Lower leg skin (tissue), 4 donors: ENCODE data around the gene RIOK1. TPM values are rescaled to one million over a fixed set of nuclear protein-coding genes. Genes with fewer than 3 reads are reported as not detected.
A peak's percentile ranks its signal among the peaks of the same experiment; 100 is the strongest.

ENCODE experiments used
- DNase-seq, 2 donors: peaks; one replicate each; pipeline ENCODE4 v3.0.0-alpha.2; 2019; ENCODE audit warnings: low spot score in 2 of 2
- H3K4me3 ChIP-seq: fragments of 200-600 bp; sonication (generic); 2 replicates; pipeline ENCODE4 v1.5.1; 2017; ENCODE audit warnings: mild to moderate bottlenecking, low read depth; ENCODE audit not compliant: poor library complexity, severe bottlenecking
- CTCF ChIP-seq, 3 donors: fragments of 450-650 bp; IDR thresholded peaks; one replicate each; pipeline ENCODE4 v1.5.1; 2016; ENCODE audit warnings: antibody characterized with exemption in 3 of 3, mild to moderate bottlenecking in 3 of 3, moderate library complexity in 2 of 3
- POLR2A ChIP-seq, 2 donors: fragments of 450-650 bp; IDR thresholded peaks; one replicate each; pipeline ENCODE4 v1.6.1; 2016 to 2017; ENCODE audit warnings: antibody characterized with exemption in 2 of 2, mild to moderate bottlenecking in 1 of 2, moderate library complexity in 1 of 2
- WGBS, 2 donors: methylation state at CpG; one replicate each; pipeline ENCODE4 v1.1.5; 2018; 5-methylcytosine and 5-hydroxymethylcytosine counted together
- intact Hi-C: fragments of 100-400 bp; cut with DNase I; formaldehyde crosslinking; loops from one replicate; pipeline ENCODE4 v1.15.0; 2023; ENCODE audit warnings: low total_unique reads
- total RNA-seq, 4 donors: library from RNA; depleted of rRNA; stranded (reverse); fragments of >200 nt; gene quantifications; one replicate each; pipeline ENCODE4 v1.1.0, GENCODE V29; 2016

RIOK1 gene
- total RNA-seq, 4 donors from 2014 or later: 13.1 to 17.5 (median 14.6) TPM

GRCh38 chr6:7432391-7433120 is 42.9 kb downstream of the RIOK1 start:
- peak in 1 of 2 donors; percentile 76 for DNase-seq
- intact Hi-C loops: no loop called here
- WGBS, 2 donors: 71 to 72% methylated on average over 16 of the region's 16 CpGs
- no peak overlapping the region for H3K4me3 ChIP-seq
- TF ChIP-seq CTCF (IDR thresholded peaks at IDR 0.05): no peak
- no peak for TF ChIP-seq POLR2A (IDR thresholded peaks at IDR 0.05)

GRCh38 chr6:7433121-7433617 is 43.6 kb downstream of the RIOK1 start:
- DNase-seq: no peak
- H3K4me3 ChIP-seq: no peak overlapping the region
- intact Hi-C loops: no loop called here
- TF ChIP-seq POLR2A (IDR thresholded peaks at IDR 0.05) (no peak), CTCF (IDR thresholded peaks at IDR 0.05) (no peak)
- 47 to 61% methylated on average over 5 of the region's 5 CpGs for WGBS, 2 donors

GRCh38 chr6:7434672-7435071 is 45.1 kb downstream of the RIOK1 start:
- WGBS, 2 donors: 53 to 74% methylated on average over 1 of the region's 1 CpG
- TF ChIP-seq POLR2A (IDR thresholded peaks at IDR 0.05) (no peak), CTCF (IDR thresholded peaks at IDR 0.05) (no peak)
- no peak for DNase-seq
- intact Hi-C loops: no loop called here
- H3K4me3 ChIP-seq: no peak overlapping the region

- TF ChIP-seq CTCF (IDR thresholded peaks at IDR 0.05) (no peak), POLR2A (IDR thresholded peaks at IDR 0.05) (no peak)
- WGBS, 2 donors: 87 to 91% methylated on average over 3 of the region's 3 CpGs
- intact Hi-C loops: no loop called here
- no peak for DNase-seq
- no peak overlapping the region for H3K4me3 ChIP-seq
Observed at GRCh38 chr6:7438011-7438410, 48.4 kb downstream of the RIOK1 start.

GRCh38 chr6:7439228-7439627 is 49.6 kb downstream of the RIOK1 start:
- intact Hi-C loops: loop anchor here (1.0 kb wide), 1 partner anchor 14 kb away; no protein-coding TSS in a partner anchor
- no peak for TF ChIP-seq POLR2A (IDR thresholded peaks at IDR 0.05)
- TF ChIP-seq CTCF (IDR thresholded peaks at IDR 0.05): no peak
- H3K4me3 ChIP-seq: no peak overlapping the region
- WGBS, 2 donors: 77 to 88% methylated on average over 3 of the region's 3 CpGs
- DNase-seq: peak in 1 of 2 donors; percentile 23
